Skin of body (tissue), 2 donors: ENCODE measurements around the gene FBXO28. TPM values are rescaled to one million over a fixed set of nuclear protein-coding genes. Genes with fewer than 3 reads are reported as not detected.
A peak's percentile ranks its signal among the peaks of the same experiment; 100 is the strongest.
"Not testable (repeated sequence)": the region's sequence is repeated elsewhere in the genome, so short reads cannot be mapped to it uniquely, and the experiment has no call there.

Source experiments
- DNase-seq: peaks from one replicate; lab custom pipeline; 2025; lab: John Stamatoyannopoulos, UW
- total RNA-seq: library from RNA; depleted of rRNA; stranded (reverse); fragments of >200 nt; gene quantifications from one replicate; pipeline ENCODE4 v1.2.3, GENCODE V29; 2014

Gene FBXO28, protein sequence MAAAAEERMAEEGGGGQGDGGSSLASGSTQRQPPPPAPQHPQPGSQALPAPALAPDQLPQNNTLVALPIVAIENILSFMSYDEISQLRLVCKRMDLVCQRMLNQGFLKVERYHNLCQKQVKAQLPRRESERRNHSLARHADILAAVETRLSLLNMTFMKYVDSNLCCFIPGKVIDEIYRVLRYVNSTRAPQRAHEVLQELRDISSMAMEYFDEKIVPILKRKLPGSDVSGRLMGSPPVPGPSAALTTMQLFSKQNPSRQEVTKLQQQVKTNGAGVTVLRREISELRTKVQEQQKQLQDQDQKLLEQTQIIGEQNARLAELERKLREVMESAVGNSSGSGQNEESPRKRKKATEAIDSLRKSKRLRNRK
- total RNA-seq: 38.1 TPM

DNA sequence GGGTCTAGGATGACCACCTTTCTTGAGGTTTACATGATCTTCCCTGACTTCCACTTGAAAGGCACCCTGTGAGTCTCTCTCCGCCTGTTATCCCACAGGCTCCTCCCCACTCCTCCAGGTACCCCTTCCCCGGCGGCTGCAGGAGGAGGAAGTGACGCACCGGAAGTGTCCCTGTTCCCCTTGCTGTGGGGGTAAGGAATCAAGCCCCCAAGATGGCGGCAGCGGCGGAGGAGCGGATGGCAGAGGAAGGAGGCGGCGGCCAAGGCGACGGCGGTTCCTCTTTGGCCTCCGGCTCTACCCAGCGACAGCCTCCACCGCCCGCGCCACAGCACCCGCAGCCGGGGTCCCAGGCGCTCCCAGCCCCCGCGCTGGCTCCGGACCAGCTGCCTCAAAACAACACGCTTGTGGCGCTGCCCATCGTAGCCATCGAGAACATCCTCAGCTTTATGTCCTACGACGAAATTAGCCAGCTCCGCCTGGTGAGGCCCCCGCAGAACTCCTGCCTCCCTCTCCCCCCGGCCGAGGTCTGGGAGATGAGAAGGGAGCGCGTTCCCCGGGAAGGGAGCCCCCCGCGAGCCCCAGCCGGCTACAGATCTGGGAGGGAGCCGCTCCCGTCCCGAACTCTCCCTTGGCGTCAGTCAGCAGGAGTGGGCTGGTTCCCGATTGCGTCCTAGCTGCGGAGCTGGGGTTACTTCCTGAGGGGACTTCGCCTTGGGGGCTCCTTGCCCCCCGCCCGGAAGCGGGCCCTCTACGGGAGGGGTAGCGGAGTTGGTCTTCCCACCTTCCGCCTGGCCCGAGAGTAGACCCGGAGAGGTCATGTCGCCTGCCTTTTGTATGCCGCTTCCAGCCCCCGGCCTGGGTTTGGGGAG is at the start of gene FBXO28:
Gene FBXO28, plus strand, starts transcription at position 194 of the 869 bp plus-strand sequence. Its CDS starts 19 bp downstream, at position 213.
- peak; percentile 98 for DNase-seq

DNA sequence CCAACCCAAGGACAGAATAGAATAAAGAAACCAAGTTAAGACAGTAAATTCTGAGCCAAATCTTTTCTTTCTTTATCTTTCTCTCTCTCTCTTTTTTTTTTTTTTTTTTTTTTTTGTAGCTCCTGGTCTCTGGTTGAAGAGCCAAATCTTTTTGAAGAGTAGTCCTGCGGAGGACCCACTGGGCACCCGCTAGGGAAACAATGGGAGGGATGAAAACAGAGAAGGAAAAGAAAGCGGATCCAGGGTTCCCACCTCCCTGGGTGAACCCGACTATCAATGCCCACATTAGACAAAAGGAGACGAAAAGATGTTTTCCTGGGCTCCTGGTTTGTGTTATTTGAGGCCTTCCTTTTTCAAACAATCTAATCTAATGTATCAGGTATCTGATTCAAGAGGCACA is 49.8 kb upstream of the FBXO28 start:
- no peak for DNase-seq

GRCh38 chr1:224065455-224065854 is 48.5 kb upstream of the FBXO28 start:
- no peak for DNase-seq

- DNase-seq: no peak
These were observed 46.7 kb upstream of the FBXO28 start for GRCh38 chr1:224067207-224067606.

DNA sequence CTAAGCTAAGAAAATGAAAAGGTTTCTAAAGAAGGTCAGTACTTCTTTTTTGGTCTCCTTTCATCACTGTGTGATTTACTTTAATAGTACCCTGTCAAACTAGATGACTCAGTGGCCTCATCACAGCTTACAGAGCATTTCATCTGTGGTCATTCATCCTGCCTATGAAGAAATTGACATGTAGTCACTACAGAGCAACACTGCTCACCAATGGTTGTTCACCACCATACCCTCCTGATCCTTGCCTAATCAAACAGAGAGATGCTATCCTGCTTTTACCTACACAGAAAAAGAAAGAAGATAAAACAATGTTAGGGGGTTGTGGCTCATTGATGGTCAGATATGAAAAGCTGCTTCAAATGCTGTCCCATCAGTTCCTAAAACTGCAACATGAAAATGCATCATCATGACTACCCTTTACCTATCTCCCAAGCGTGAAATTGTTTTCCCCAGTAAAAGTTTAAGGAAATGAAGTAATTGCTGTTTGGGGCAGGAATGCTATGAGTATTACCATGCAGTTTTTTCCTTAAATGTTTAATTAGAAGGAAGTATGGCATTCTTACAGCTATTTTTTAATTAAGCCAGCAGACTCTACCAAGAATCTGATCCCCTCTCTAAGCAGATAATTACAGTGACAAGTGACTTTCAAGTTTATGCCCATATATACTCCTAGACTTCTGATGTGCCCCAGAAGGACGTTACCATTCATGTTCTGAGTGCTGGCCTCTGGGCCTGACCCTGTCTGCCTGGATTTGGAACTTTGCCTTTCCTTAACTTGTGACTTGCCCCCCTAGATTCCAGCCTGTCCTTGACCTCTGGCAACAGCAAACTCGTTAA is 46.1 kb upstream of the FBXO28 start:
- no peak for DNase-seq

DNA sequence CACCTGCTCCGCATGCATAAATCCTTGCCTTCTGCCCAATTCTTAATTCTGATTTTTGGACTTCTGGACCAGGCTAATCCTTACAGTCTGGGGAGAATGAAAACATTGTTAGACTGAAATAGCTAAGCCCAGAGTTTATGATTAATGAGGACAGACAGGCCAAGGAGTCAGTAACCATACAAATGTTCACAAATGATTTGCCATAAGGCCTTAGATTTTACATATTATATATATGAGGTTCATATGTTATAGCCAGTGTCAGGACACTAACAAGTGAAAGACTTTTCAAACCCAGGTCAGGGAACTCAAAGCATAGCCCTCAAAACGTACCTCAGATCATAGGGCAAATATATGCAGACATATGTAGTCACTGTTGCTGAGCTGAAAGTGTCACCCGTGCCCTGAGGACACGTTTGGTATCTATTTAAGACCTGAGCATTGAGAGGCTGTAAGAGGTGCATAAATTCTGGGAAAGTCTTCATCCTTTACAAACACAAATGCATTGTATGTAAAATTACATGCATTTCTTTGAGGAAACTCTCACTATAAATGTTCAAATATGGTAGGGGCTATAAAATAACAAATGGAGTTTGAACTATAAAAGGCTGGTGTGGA is 45.3 kb upstream of the FBXO28 start:
- DNase-seq: no peak

- no peak for DNase-seq
These were observed 44.8 kb upstream of the FBXO28 start for GRCh38 chr1:224069138-224069537.

GRCh38 chr1:224070521-224070920 is 43.4 kb upstream of the FBXO28 start:
- DNase-seq: no peak

- DNase-seq: no peak
These were observed 37.5 kb upstream of the FBXO28 start for GRCh38 chr1:224076407-224076806.

DNA sequence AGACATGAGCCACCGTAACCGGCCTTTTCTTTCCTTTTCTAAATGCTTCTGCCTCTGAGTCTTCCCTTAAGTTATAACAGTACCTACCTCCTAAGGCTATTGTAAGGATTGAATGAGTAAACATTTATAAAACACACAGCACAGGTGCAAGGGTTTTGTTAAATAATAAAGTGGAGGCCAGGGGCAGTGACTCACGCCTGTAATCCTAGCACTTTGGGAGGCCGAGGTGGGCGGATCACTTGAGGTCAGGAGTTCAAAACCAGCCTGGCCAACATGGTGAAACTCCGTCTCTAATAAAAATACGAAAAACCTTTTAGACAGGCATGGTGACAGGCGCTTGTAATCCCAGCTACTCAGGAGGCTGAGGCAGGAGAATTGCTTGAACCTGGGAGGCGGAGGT is 34.3 kb upstream of the FBXO28 start:
- not testable (repeated sequence) for DNase-seq

DNA sequence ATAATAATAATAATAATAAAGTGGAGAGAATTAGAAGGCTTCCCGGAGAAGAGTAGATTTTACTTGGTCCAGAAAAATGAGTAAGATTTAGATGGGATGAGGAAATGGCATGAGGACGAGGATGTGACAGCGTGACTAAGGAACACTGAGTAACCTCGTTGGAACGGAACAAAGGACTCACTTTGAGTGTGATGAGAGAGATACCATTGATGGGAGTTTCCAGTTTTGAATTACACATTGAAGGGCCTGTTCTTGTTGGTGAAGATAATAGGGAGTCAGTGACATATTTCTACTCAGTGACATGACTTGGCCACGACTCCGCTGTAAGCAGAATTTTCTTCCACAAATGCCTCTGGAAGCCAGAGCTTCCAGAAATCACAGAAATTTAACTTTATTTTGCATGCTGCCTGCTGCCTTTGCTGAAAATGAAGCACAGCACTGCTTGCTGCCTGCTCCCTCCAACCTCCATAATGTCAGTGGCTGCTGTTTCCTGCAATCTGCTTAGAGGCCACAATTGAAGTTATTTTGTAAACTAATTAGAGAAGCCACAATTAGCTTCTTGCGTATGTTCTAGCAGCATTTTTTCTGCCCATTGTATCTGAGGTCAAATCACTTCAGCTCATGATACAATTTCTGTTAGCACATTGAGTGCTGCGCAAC is 33.7 kb upstream of the FBXO28 start:
- DNase-seq: no peak

GRCh38 chr1:224081604-224082003 is 32.3 kb upstream of the FBXO28 start:
- no peak for DNase-seq

DNA sequence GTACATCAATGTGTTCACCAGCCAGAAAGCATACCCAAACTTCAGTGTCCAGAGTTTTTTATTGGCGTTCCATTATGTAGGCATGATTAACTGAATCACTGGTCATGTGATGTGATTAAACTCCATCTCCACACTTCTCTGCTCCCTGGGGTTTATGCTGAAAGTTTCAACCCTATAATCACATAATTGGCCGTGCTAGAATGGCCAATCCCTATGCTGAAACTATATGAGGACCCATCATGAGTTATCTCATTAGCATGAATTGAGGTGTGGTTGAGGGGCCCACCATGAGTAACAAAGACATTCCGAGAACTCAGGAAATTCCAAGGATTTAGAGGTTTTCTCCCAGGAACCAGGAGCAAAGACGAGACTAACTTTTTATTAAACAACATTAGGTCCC is 31.8 kb upstream of the FBXO28 start:
- no peak for DNase-seq

DNA sequence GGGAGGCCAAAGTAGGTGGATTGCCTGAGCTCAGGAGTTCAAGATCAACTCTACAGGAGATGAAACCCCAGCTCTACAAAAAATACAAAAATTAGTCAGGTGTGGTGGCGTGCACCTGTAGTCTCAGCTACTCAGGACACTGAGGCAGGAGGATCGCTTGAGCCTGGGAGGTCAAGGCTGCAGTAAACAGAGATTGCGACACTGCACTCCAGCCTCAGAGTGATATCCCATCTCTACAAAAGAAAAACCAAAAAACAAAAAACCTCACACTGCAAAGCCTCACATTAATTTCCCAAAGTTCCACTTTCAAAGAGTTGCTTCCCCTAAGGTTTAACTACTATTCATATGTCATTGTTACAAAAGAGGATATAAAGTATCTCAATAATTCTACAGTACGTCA is 29.0 kb upstream of the FBXO28 start:
- DNase-seq: no peak

GRCh38 chr1:224085421-224086108 is 28.3 kb upstream of the FBXO28 start:
- no peak for DNase-seq

DNA sequence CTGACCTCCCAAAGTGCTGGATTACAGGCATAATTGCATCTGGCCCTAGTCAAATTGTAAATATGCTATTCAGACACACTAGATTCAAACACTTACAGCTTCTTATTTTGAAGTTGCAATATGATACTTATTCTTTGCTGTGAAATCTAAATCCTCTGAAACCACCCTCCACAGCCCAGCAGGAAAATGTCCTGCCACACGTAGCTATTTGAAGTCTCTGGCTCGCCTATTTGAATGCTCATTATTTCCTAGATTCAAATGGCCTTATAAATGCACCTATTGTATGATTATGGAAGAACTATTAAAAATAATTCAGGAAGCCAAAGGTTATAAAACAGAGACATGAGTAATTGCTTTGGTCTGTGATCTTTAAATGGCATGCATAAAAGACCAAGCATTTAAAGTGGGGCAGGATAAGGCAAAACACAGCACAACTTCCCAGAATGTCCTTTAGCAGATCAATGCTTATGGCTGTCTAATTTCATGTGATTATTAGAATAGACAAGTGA is 26.6 kb upstream of the FBXO28 start:
- no peak for DNase-seq

GRCh38 chr1:224089583-224089982 is 24.3 kb upstream of the FBXO28 start:
- DNase-seq: no peak

- DNase-seq: no peak
These were observed 23.8 kb upstream of the FBXO28 start for GRCh38 chr1:224090116-224090515.

- no peak for DNase-seq
These were observed 21.8 kb upstream of the FBXO28 start for GRCh38 chr1:224092111-224092510.

- no peak for DNase-seq
These were observed 21.3 kb upstream of the FBXO28 start for GRCh38 chr1:224092601-224093000.
